NCI-H510A (cell line): ENCODE data around the gene EDDM13.
"Not testable (repeated sequence)": the region's sequence is repeated elsewhere in the genome, so short reads cannot be mapped to it uniquely, and the experiment has no call there.

ENCODE experiments used
- DNase-seq: peaks from one replicate; lab custom pipeline; 2025; lab: John Stamatoyannopoulos, UW

EDDM13 gene, protein sequence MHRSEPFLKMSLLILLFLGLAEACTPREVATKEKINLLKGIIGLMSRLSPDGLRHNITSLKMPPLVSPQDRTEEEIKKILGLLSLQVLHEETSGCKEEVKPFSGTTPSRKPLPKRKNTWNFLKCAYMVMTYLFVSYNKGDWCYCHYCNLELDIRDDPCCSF

DNA sequence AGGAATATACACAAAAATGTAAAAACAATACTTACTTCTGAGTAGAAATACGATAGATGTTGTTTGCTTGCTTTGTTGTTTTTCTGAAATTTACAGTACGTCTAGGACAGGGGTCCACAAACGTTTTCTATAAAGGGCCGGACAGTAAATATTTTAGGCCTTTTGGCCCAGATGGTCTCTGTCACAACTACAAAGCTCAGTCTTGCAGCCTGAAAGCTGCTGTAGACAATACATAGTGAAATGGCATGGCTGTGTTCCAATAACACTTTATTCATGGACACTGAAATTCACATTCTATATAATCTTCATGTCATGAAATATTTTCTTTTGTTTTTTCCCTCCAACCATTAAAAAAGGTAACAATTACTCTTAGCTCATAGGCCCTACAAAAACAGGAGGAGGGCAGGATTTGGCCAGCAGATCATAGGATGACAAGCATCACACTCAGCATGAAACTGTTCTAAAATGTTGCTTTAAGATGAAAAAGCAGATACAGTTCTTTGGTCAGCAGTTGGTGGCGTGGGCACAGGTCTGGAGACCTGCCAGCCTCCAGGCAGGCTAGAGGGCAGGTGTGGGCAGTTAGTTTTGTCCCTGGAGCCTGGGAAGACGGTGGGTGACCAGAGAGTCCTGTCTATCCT is at the start of gene EDDM13:
Gene EDDM13 (plus strand): TSS at position 588 of the 638 bp plus-strand sequence. CDS start 87 bp downstream, outside the sequence.
- DNase-seq, result no peak

GRCh38 chr19:56222901-56223300 is 49.6 kb upstream of the EDDM13 start:
- DNase-seq, result no peak

GRCh38 chr19:56223481-56223880 is 49.1 kb upstream of the EDDM13 start:
- no peak for DNase-seq

GRCh38 chr19:56245121-56245740 is 27.3 kb upstream of the EDDM13 start:
- DNase-seq, result no peak

- not testable (repeated sequence) for DNase-seq
These were observed 26.8 kb upstream of the EDDM13 start for GRCh38 chr19:56245764-56246163.

- DNase-seq, result not testable (repeated sequence)
These were observed 23.7 kb upstream of the EDDM13 start for GRCh38 chr19:56248736-56249338.

DNA sequence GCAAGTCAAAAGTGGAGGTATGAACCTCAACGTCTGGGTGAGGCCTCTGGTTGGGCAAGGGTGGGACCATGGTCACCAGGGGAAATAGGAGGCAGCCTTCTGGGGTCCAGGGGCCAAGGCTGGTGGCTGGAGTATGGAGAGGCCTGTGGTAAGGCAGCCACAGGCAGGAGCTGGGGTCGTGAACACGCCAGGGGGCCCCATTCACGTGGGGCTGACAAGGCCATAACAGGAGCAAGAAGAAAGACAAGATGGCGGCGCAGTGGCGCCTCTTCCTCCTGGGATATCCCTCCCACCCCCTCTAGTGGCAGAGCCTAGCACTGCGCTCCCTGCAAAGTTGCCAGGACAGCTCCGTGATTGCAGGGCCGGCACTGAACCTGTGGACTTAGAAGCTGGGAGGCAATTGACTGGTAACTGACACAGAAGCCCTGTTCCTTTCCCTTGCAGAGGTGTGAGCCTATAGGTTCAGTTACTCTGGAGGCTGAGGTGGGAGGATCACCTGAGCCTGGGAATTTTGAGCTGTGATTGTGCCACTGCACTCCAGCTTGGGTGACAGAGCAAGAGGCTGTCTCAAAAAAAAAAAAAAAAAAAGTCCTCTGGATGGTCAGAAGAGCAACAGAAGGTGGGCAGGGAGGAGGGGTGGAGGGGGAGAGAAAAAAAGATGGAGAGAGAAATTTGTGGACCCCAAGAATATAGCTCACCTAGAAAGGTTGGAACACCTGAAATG is 19.7 kb upstream of the EDDM13 start:
- no peak for DNase-seq

- no peak for DNase-seq
These were observed 18.8 kb upstream of the EDDM13 start for GRCh38 chr19:56253737-56254136.

- no peak for DNase-seq
These were observed 14.3 kb upstream of the EDDM13 start for GRCh38 chr19:56258272-56258671.

- no peak for DNase-seq
These were observed 11.4 kb upstream of the EDDM13 start for GRCh38 chr19:56261145-56261544.

DNA sequence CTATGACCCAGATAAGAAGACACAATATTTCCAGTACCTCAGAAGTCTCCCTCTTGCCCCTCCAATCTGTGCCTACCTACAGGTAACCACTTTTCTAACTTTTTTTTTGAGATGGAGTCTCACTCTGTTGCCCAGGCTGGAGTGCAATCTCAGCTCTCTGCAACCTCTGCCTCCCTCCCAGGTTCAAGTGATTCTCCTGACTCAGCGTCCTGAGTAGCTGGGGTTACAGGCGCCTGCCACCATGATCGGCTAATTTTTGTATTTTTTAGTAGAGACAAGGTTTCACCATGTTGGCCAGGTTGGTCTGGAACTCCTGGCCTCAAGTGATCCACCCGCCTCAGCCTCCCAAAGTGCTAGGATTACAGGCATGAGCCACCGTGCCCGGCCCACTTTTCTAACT is 10.6 kb upstream of the EDDM13 start:
- not testable (repeated sequence) for DNase-seq

DNA sequence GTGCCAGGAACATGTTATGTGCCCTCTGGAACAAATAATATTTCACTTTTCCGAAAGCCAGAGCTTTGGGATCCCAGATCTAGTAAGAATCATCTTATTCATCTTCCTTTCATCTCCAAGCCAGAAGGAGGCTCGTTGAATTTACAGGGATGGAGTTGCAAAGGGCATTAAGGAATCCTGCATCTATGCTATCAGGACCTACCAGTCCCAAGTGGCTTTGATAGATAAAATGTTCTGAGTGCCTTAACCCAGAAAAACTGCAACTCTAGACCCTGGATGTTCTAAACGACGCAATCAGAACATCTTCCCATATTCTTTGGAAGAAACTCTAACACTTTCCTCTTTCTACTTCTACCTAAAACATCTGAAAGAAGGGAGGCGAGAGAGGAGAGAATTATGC is 9.2 kb upstream of the EDDM13 start:
- no peak for DNase-seq

- DNase-seq, result no peak
These were observed 6.5 kb upstream of the EDDM13 start for GRCh38 chr19:56266051-56266450.

DNA sequence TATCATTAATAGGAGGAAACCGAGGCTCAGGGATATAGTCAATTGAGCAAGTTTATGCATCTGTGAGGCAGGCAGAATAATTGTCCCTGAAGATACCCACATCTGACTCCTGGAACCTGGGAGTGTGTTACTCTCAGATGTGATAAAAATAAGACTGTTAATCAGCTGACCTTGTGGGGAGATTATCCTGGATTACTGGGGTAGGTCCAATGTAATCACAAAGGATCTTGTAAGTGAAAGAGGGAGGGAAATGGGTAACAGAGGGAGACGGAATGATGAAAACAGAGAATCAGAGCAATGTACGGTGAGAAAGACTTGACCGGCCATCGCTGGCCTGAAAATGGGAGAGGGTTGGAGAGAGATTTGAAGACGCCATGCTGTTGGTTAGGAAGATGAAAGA is 3.2 kb upstream of the EDDM13 start:
- no peak for DNase-seq

GRCh38 chr19:56270676-56271075 is 1.9 kb upstream of the EDDM13 start:
- DNase-seq, result no peak

- no peak for DNase-seq
These were observed 1.4 kb upstream of the EDDM13 start for GRCh38 chr19:56271151-56271550.

- no peak for DNase-seq
These were observed 1.1 kb downstream of the EDDM13 start for GRCh38 chr19:56273563-56274117.

DNA sequence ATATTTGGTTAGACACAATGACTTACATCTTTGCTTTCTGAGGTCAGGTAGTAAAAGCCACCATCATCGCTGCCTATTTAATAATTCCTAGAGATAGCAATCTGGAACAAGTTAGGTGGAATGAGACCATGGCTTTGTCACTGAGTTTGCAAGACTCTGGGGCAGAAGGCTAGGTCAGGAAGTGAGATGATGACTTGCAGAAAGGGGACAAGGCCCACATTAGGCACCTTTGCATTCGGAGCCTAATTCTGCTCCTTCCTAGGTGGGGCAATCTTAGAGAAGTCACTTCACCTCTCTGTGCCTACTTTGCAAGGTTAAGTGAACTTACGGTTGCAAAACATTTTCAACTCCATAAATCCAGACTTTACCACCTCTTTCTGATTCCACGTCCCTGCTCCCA is 10.3 kb downstream of the EDDM13 start:
- DNase-seq, result no peak

GRCh38 chr19:56284746-56285145 is 12.2 kb downstream of the EDDM13 start:
- no peak for DNase-seq

- DNase-seq, result no peak
These were observed 17.6 kb downstream of the EDDM13 start for GRCh38 chr19:56290104-56290503.

- no peak for DNase-seq
These were observed 19.3 kb downstream of the EDDM13 start for GRCh38 chr19:56291867-56292266.

DNA sequence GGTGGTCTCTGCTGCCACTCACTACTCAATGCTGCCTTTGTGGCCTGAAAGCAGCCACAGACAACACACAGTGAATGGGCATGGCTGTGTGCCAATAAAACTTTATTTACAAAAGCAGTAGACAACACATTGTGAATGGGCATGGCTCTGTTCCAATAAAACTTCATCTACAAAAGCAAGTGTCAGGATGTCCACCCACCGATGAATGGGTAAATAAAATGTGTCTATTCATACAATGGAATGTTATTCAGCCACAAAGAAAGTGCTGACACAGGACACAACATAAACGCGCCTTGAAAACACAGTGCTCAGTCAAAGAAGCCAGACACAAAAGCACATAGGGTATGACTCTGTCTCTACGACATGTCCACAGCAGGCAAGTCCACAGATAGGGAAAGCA is 22.0 kb downstream of the EDDM13 start:
- no peak for DNase-seq
